ENCODE data around the gene ADAMTSL4. TPM values are rescaled to one million over a fixed set of nuclear protein-coding genes. Genes with fewer than 3 reads are reported as not detected.
A peak's percentile ranks its signal among the peaks of the same experiment; 100 is the strongest.

The ADAMTSL4 gene
- total and polyA plus RNA-seq, 11 donors = 19.2 to 69.0 (median 41.1) TPM

DNA sequence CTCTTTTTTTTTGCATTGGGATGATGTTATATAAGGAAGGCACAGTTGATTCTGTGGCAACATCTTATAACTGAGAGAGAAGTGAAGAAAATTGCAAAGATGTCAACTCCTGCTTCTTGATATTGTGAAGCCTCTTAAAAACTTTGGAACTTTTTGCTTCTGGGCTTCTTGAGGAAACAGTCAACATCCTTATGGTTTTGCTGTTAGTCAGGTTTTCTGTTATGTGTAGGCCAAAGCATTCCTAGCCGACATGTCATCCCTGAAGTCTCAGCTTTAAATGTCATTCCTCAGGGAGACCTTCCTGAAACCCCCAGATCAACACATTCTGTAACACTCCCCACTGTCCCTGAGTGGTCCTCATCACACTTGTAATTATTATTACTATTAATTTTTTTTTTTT, 21.0 kb upstream of the ADAMTSL4 start:
- Histone ChIP-seq H3K36me3 (no peaks in the 10 kb centered on the region), H3K4me1 (peaks cover 0 to 19% (median 7%) of the 10 kb centered on the region in 12 donors), H3K27ac (no peak overlapping the region), H3K4me3 (no peak overlapping the region), H3K9me3 (no peaks in the 10 kb centered on the region), H3K27me3 (no peaks in the 10 kb centered on the region)
- WGBS, 4 donors = 92 to 100% (median 96%) methylated on average over 1 of the region's 1 CpG
- intact Hi-C loops (cut with DNase I) = no loop called here
- no peak for DNase-seq
- TF ChIP-seq, protein P1, sequence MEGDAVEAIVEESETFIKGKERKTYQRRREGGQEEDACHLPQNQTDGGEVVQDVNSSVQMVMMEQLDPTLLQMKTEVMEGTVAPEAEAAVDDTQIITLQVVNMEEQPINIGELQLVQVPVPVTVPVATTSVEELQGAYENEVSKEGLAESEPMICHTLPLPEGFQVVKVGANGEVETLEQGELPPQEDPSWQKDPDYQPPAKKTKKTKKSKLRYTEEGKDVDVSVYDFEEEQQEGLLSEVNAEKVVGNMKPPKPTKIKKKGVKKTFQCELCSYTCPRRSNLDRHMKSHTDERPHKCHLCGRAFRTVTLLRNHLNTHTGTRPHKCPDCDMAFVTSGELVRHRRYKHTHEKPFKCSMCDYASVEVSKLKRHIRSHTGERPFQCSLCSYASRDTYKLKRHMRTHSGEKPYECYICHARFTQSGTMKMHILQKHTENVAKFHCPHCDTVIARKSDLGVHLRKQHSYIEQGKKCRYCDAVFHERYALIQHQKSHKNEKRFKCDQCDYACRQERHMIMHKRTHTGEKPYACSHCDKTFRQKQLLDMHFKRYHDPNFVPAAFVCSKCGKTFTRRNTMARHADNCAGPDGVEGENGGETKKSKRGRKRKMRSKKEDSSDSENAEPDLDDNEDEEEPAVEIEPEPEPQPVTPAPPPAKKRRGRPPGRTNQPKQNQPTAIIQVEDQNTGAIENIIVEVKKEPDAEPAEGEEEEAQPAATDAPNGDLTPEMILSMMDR (IDR thresholded peaks at IDR 0.05) = no peak
- no peak for TF ChIP-seq POLR2A (IDR thresholded peaks at IDR 0.05)
- ATAC-seq = no peak

DNA sequence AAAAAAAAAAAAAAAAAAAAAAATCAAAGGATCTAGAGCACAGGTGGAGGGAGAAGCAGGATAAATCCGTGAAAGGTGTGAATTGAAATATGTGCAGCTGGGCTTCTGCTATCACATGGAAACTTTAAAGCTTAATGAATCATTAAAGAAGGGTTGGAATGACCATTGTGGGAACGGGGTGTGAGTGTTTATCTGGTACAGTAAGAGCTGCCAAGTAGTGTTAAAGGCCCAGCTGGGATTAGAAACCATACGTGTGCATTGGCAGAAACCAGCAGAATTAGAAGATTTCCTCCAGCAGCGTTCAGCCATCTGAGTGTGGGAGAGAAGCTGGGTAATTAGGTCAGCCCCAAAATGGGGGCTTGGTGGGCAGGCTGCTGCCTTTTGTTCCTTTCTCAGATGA, 20.2 kb upstream of the ADAMTSL4 start:
- Histone ChIP-seq H3K9me3 (no peaks in the 10 kb centered on the region), H3K4me3 (no peak overlapping the region), H3K27ac (peak overlapping the region in 2 of 12 donors; percentile 14 to 33), H3K36me3 (no peaks in the 10 kb centered on the region), H3K4me1 (peaks cover 0 to 23% (median 9%) of the 10 kb centered on the region in 12 donors), H3K27me3 (no peaks in the 10 kb centered on the region)
- peak in 2 of 4 donors; percentile 3 to 34 for ATAC-seq
- WGBS, 4 donors = 24 to 41% (median 31%) methylated on average over 4 of the region's 4 CpGs
- no peak for TF ChIP-seq POLR2A (IDR thresholded peaks at IDR 0.05)
- TF ChIP-seq, protein P1 (IDR thresholded peaks at IDR 0.05) = no peak
- DNase-seq = no peak
- intact Hi-C loops (cut with DNase I) = no loop called here

DNA sequence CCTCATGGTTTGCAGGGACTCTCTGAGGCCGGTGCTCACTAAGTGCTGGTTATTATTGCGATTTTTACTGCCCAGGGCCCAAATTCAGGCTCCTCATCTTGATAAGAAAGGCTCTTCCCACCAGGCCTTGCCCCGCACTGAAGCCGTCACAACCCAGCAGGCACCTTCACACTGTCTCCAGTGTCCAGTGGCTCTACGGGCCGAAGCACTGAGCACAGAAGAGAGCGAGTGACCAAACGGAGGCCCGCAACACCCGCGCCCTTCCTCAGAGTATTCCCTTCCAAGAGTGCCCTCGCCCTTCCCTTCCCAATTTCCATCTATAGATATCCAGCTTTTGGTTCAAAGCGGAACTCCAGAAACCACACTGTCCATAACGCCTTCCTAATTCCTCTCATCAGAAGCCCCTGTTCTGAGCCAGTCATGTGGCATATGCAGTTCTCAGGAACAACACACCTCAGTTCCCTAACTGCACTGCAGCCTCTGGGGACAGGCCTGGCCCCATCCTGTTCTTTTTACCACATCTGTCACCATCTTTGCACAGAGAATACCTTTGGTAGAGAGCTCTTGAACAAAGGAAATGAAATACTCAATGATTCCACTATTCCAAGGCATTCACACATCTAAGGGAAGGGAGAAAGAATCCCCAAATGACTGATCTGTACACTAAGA, 18.6 kb upstream of the ADAMTSL4 start:
- TF ChIP-seq, protein P1 (IDR thresholded peaks at IDR 0.05) = no peak
- no peak for TF ChIP-seq POLR2A (IDR thresholded peaks at IDR 0.05)
- H3K4me3 ChIP-seq = no peak overlapping the region
- H3K27ac ChIP-seq = no peak overlapping the region
- ATAC-seq (no peak), DNase-seq (no peak)
- no peaks in the 10 kb centered on the region for H3K9me3 ChIP-seq
- WGBS, 4 donors = 95 to 97% (median 96%) methylated on average over 14 of the region's 14 CpGs
- H3K36me3 ChIP-seq = no peaks in the 10 kb centered on the region
- no peaks in the 10 kb centered on the region for H3K27me3 ChIP-seq
- H3K4me1 ChIP-seq = peaks cover 0 to 35% (median 9%) of the 10 kb centered on the region in 12 donors
- intact Hi-C loops (cut with DNase I) = loop anchor here in 7 of 10 donors (5.0 to 10.0 kb wide), 5 partner anchors 43 to 276 kb away; partner anchors contain the start of genes TARS2 (in 2 of the 7) and CA14 (in 1 of the 7)

DNA sequence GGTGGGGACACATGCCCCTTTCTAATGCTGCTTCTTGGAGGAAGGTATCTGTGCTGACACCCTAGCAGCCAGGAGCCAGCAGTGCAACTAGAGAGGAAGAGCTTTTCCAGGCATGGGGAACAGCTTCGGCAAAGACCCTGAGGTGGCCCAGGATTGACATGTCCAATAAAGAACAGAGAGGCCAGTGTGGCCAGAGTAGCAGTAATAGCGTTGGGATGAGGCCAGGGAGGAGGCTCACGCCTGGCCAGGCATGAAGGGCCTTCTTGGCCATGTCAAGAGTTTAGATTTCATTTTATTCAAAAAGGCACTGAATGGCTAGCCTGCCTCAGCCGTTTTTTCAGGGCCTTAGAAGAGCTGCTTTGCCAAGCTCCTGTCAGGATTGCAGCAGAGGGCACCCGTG, 16.3 kb upstream of the ADAMTSL4 start:
- intact Hi-C loops (cut with DNase I) = loop anchor here in 9 of 10 donors (1.0 to 10.0 kb wide), 8 partner anchors 46 to 278 kb away; partner anchors contain the start of genes TARS2 (in 2 of the 9) and CA14 (in 1 of the 9)
- 46 to 49% (median 48%) methylated on average over 5 of the region's 5 CpGs for WGBS, 4 donors
- H3K4me3 ChIP-seq = peak overlapping the region in 1 of 12 donors; percentile 2
- no peaks in the 10 kb centered on the region for H3K36me3 ChIP-seq
- H3K4me1 ChIP-seq = peaks cover 0 to 41% (median 9%) of the 10 kb centered on the region in 12 donors
- peak in 1 of 5 donors; percentile 19 for DNase-seq
- peak overlapping the region in 11 of 12 donors; percentile 37 to 86 (median 74) for H3K27ac ChIP-seq
- TF ChIP-seq, protein P1 (IDR thresholded peaks at IDR 0.05) = peak in 5 of 12 donors; percentile 13 to 33 (median 31)
- no peak for TF ChIP-seq POLR2A (IDR thresholded peaks at IDR 0.05)
- no peaks in the 10 kb centered on the region for H3K9me3 ChIP-seq
- H3K27me3 ChIP-seq = no peaks in the 10 kb centered on the region
- no peak for ATAC-seq
